Superior temporal gyrus (tissue), 1 donor: ENCODE data around the gene DNAH14.
"Not testable (repeated sequence)": the region's sequence is repeated elsewhere in the genome, so short reads cannot be mapped to it uniquely, and the experiment has no call there.

Experiments
- DNase-seq: peaks from one replicate; pipeline ENCODE4 v3.0.0-alpha.2; 2016; ENCODE audit errors: extremely low spot score

DNAH14 gene

DNA sequence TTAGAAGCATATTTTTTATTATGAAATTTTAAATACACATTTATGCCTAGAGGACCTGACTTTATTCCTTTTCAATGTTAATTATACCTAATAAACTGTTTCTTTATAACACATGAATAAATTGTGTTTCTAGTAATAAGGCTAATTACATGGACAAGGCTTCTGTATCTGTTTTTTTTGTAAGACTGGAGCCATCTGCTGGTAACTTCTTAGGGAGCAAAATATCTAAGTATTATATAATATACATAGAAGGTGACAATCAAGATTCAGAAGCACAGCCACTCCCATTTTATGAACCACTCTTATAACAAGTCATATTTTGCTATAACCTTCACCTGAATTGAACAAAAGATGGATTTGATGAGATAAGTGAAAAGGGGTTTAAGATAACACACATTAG lies 414.1 kb downstream of the DNAH14 start:
- no peak for DNase-seq

DNA sequence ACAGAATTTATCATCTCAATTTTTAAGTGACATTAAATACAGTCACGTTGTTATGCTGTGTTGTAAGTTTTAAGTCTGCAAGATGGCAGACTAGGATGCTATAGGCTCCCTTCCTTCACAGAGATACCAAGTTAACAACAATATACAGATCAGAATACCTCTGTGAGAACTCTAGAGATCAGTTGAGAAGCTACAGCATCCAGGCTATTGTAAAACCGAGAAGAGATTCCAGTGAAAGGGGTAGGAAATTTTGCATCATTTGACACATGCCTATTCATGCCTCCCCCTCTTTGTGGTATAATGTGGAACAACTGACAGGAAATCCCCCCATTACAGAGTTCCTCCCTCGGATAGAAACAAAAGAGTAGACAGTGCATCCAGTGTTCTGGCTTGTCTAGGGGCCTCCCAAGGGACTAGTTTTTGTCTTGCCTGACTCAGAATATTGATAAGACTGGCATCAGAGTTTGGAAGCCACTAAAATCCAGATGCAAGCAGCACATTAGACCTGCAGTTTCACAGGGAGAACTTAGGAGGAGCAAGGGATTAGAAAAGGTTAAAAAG lies 417.7 kb downstream of the DNAH14 start:
- DNase-seq, result no peak

DNA sequence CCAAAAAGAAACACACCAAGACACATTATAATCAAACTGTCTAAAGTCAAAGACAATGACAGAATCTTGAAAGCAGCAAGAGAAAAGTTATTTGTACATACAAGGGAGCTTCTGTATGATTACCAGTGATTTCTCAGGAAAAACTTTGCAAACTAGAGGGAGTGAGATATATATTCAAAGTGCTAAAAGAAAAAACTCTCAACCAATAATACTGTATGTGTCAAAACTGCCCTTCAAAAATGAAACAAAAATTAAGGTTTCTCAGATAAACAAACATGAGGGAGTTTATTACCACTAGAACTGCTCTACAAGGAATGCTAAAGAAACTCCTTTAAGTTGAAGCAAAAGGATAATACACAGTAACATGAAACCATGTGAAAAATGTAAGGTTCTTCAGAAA lies 418.9 kb downstream of the DNAH14 start:
- no peak for DNase-seq

DNA sequence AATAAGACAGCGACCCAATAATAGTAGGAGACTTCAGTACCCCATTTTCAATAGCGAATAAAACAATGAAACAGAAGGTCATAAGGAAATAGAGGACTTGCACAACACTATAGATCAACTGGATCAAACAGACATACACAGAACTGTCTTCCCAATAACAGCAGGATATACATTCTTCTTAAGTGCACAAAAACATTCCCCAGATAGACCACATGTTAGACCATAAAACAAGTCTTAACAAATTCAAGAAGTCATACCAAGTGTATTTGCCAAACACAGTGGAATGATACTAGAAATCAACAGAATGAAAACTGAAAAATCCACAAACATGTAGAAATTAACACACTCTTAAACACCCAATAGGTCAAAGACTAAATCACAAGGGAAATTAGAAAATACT lies 420.4 kb downstream of the DNAH14 start:
- DNase-seq, result no peak

DNA sequence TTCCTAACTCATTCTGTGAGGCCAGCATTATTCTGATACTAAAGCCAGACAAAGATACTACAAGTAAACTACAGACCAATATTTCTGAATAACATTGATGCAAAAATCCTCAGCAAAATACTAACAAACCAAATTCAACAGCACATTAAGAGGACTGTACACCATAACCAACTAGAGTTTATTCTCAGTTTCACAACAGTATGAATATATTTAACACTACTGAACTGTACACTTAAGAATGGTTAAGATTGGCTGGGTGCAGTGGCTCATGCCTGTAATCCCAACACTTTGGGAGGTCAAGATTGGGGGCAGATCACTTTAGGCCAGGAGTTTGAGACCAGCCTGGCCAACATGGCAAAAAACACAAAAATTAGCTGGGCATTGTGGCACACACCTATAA lies 421.4 kb downstream of the DNAH14 start:
- no peak for DNase-seq

DNA sequence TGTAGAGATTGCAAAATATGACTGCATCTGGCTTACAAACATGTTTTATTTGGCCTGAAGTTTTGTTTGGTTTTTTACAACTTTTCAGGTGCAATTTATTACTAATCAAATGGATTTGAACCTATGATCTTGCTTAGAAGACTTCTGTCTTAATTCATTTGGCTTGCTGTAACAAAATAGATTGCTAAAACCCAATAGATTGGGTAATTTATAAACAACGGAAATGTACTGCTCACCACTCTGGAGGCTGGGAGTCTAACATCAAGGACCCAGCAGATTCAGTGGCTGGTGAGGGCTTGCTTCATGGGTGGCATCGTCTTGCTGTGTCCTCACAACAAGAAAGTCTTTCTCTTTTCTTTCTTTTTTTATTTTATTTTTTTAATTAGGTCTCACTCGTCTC lies 425.4 kb downstream of the DNAH14 start:
- DNase-seq, result no peak

DNA sequence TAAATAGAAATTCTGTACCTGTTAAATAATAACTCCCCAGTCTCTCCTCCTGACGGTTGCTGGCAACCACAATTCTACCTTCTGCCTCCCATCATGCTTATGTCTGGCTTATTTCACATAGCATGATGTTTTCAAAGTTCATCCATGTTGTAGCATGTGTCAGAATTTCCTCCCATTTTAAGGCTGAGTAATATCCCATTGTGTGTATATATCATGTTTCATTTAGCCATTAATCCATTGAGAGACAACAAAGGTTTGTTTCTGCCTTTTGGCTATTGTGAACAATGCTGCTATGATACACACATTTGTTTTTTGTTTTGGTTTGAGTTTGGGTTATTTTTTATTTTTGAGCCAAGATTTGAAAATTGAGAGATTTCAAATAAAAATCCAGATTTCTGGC lies 426.4 kb downstream of the DNAH14 start:
- DNase-seq, result no peak

DNA sequence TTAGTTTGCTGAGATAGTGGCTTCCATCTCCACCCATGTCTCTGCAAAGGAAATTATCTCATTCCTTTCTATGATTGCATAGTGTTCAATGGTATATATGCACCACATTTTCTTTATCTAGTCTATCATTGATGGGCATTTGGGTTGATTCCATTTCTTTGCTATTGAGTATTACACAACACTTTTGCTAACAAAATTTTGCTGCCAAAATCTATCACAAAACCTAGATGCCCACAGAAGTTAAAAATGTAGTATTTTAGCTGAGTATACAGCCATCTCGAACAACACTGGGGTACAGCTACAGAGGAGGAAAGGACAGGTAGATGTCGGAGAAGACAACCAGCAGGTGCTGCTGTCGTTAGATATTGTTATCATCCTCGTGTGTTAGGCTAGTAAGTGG lies 430.6 kb downstream of the DNAH14 start:
- DNase-seq, result no peak

DNA sequence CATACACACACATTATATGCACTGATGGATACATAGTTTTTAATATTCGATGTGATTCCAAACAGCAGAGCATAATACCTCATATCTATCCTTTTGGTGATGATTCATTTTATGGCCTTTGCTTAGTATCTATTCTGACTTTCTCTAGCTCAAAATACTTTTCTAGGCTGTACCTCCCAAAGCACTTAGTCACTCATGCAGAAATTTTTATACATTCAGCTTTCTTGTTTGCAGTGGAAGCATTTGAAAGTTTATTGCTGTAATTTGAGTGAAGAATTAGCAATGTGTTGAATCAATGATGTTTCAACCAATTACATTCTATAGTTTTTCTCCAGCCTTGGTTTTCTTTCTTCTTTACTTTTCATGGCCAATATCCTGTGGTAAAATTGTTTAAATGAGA lies 431.7 kb downstream of the DNAH14 start:
- no peak for DNase-seq

DNA sequence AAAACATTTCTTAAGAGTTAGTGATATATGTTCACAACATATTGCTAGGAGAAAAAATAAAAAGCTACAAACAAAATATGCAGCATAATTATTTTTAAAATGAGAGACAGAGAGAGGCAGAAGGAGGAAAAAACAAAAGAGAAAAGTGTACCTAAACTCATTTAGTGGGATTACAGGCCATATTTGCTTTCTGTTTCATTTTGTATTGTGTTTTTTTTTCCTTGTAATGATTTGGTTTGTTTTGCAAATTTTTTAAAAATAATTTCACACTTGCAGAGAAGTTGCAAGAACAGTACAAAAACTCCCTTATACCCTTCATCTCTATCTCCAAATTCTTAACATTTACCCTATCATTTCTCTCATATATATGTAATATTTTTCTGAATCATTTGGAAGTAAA lies 433.3 kb downstream of the DNAH14 start:
- DNase-seq, result no peak

DNA sequence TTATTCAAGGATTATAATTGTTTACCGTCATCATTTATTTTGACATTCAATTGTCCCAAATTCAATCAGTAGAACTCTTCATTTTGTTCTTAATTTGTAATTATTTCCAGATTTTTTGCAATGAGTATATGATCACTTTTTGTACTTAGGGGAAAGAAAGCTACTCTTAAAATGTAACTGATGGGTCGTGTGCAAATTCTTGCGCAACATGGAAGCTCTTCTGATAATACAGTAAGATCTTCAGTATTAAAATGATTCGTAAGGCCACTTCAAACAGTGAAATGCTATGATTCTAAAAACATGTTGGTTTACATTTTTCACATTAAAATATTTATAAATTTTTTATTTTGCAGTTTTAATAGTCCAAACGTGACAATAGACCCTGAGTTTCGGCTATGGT lies 435.0 kb downstream of the DNAH14 start:
- DNase-seq, result no peak

DNA sequence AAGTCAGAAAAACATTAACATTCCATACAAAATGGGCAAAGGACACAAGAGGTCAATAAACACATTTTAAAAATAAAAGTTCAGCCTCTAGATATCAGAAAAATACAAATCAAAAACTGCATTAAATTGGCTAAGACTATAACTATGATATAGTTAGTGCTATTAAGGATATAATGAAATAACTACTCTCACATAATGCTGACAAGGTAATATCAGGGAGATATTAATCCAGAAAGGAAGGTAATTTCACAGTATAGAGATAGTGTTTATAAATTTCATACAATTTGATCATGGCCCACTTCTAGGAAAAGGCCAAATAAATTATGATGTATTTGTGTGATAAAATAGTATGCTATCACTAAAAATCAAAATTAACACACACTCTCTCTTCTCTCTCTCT lies 436.5 kb downstream of the DNAH14 start:
- DNase-seq, result no peak

DNA sequence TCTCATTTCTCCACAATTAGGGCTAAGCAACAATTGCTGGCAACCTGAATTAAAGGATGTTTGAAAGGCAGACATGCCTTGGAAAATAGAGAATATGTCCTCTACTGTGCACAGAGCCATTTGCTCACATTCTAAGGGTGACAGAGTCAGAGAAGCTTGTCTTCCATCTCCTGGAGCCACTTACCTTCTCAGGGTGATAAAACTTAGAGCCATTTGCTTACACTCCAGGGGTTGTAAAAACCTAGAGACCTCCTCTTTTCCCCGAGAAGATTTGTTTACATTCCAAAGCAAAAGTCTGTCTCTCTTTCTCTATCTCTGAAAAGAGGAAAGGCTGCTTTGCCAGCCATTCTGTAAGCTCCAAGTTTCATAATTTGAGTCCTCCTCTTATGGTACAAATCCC lies 437.1 kb downstream of the DNAH14 start:
- DNase-seq, result no peak

DNA sequence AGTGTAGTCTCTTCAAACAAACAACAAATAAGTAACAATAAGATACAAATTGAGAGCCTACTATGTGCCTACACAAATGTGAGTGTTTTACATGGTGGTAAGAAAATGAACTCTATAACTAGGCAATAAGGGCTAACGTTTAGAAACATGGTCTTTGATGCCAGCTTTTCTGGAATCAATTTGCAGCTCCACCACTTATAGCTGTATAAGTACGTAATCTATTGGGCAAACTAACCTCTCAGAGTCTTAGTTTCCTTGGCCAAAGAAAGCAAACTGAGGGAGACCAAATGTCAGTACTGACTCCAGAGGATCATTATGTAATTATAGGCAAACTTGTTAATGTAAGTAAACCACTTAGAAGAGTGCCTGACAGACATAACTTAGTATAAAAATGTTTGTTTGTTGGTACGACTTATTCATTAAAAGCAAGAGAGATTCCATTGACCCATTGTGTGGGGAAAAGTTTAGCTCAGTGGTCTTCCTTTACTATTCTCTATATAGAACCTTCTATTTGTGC lies 438.6 kb downstream of the DNAH14 start:
- DNase-seq, result no peak

DNA sequence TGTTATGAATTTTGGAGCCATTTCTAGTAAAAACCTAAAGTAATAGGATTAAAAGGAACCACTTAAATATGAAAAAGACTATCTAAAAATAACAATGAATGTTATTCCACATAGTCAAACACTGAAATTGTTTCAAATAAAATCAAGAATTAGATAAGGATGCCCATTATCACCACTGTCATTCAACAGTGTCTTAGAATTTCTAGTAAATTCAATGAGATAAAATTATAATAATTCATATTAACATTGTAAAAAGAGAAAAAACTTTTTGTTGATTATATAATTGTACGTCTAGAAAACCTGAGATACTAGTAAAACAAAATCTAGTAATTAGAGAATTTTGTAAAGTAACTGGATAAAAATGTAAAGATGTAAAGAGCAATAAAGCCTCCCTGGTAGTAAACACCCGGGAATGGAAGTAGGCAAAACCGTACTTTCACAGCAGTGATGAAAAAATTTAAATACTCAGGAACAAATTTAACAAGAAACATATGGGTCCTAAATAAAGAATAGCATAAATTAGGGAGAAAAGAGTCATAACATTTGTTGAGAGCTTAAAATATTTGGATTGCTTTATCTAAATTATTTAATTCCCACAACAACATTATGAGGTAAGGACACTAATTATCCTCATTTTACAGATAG lies 442.0 kb downstream of the DNAH14 start:
- DNase-seq, result no peak

DNA sequence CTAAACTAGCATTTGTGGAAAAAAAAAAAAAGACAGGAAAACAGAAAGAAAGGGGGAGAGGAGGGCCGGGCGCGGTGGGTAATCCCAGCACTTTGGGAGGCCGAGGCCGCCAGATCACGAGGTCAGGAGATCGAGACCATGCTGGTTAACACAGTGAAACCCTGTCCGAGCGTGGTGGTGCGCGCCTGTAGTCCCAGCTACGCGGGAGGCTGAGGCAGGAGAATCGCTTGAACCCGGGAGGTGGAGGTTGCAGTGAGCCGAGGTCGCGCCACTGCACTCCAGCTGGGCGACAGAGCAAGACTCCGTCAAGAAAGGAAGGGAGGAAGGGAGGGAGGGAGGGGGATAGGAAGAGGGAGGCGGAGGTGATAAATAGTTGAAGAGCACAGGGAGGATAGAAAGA lies 443.7 kb downstream of the DNAH14 start:
- no peak for DNase-seq

DNA sequence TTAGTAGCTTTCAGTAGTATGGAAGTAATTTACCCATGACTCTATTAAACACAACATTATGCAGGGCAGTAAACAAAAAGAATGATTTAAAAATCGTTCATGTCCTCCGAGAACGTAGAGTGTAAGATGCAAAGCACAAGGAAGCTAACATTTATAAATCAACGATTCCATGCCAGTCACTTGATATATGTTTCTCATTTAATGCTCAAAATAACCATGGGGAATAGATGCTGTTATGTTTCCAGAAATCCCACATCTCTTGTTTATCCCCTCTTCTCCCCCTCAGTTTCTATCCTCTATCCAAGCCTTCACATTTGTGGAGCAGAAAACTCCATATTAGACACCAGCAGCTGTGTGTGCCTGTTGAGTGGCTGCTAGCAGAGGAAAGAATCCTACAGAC lies 445.5 kb downstream of the DNAH14 start:
- DNase-seq, result no peak

DNA sequence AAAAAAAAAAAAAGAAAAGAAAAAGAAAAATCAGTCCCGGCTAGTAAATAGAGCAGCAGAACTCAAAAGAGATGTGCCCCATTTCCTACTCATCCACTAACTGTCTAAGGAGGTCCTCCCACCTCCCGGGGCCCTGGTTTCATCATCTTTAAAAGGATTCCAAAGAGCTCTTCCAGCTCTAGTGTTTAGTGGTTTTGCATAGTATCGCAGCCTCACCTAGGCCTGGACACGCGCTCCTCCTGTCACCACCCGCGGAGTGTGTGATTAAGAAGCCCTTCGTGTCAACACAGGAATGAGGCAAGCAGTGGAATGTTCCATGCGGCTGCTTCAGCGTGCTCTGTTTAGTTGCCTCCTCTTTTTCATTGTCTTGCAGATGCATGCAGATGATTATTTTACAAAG lies 449.4 kb downstream of the DNAH14 start:
- DNase-seq, result no peak

DNA sequence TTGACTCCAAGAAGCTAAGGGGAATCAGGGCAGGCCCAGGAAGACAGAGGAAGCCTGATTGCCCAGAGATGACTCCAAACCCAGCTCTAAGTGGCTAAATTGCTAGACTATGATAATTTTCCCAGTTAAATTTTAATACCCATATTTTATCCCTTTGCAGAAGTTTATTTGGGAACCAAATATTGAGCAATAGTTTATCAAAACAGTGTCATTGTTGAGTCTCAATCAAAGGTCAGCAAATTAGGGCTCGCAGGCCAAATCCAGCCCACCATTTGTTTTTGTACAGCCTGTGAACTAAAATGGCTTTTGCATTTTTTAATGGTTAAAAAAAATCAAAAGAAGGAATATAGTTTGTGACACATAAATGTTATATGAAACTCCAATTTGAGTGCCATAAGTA lies 451.2 kb downstream of the DNAH14 start:
- no peak for DNase-seq

DNA sequence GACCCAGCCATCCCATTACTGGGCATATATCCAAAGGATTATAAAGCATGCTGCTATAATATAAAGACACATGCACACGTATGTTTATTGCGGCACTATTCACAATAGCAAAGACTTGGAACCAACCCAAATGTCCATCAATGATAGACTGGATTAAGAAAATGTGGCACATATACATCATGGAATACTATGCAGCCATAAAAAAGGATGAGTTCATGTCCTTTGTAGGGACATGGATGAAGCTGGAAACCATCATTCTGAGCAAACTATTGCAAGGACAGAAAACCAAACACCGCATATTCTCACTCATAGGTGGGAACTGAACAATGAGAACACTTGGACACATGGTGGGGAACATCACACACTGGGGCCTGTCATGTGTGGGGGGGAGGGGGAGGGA lies 457.4 kb downstream of the DNAH14 start:
- DNase-seq, result not testable (repeated sequence)

DNA sequence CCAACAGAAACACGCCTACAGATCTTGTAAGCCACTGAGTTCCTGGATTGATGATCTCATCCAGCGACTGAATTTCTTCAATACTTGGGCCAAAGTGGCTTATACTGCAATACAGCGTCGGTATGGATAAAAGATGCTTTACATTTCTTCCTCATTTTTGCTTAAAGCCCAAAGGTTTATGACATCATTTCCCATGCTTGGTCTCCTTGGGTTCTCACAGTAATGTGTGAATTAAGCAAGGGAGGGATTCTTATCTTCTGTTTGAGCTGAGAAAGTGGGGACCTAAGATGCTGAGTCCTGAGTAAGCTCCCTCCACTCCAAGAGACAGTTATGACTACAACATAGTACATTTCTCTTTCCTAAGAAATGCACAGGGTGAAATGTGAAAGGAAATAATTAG lies 458.9 kb downstream of the DNAH14 start:
- DNase-seq, result no peak

DNA sequence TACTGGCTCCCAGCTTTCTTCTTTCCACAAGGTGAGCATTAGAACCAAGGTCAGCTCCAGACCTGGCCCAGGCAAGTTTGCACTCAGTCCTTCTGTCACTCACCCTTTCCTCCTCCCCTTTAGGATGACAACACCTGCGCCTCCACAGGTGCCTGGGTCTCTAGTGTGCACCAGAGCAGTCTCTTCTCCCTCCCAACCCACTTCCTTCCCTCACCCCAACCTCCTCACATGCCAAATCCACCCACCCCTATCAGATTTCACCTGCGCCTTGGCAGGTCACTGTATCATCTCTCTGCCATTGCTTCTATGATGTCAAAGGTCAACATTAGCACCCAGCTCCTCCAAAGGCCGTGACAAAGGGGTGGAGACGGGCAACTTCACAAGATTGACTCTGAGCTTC lies 460.4 kb downstream of the DNAH14 start:
- DNase-seq, result no peak

DNA sequence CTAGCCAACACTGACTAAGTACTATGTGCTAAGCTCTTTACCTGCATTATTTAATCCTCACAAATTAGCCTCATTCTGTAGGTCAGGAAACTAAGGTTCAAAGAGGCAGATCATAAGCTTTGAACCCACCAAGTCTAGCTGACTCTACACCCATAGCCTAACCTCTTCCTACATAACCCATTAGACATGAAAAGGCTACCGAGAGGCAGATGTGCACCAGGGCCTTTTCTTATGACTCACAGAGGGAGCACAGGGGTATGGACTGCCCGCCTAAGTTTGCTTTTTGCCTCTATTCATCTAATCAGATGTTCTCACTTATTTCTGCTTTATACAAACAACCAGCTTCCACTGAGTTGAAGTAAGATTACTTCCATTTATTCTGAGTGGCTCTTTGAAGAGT lies 466.9 kb downstream of the DNAH14 start:
- no peak for DNase-seq

DNA sequence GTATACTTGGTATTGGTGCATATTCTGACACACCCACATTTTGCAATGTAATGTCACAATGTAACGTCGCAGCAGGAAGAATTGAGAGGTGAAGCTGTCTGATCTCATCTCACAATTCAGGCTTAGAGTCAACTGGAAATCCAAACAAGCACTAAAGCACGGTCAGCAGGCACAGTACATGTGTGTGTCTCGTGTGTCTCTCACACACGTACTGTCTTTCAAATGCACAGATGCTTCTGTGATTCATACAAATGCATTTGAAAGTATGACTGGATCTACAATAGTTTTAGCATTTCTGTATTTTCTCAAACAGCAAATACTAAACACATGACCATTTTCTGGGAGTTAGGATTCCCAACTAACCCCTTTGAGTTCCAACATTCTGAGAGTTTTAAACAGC lies 471.5 kb downstream of the DNAH14 start:
- DNase-seq, result no peak
